PC-3 (cell line): Measurements from ENCODE around the gene RGL4.
"Not testable (repeated sequence)": the region's sequence is repeated elsewhere in the genome, so short reads cannot be mapped to it uniquely, and the experiment has no call there.

Source experiments
- CTCF ChIP-seq: fragments of 300-600 bp; sonication (generic); conservative IDR thresholded peaks from 2 replicates; pipeline ENCODE4 v1.5.1; 2017; ENCODE audit warnings: antibody characterized with exemption, low read depth, mild to moderate bottlenecking, low read length
- EZH2 ChIP-seq: fragments of 300-600 bp; sonication (generic); IDR thresholded peaks from one replicate; pipeline ENCODE4 v1.6.1; 2017; ENCODE audit warnings: antibody characterized with exemption, mild to moderate bottlenecking, low read length; ENCODE audit not compliant: unreplicated experiment
- EZH2phosphoT487 ChIP-seq: fragments of 300-600 bp; sonication (generic); IDR thresholded peaks from 2 replicates; pipeline ENCODE4 v1.6.1; 2018; ENCODE audit warnings: mild to moderate bottlenecking, antibody characterized with exemption, low read length, borderline replicate concordance

GRCh38 chr22:23646526-23646925 lies 44.3 kb upstream of the RGL4 start:
- not testable (repeated sequence) for TF ChIP-seq CTCF, EZH2, EZH2phosphoT487
